GM21576 (cell line): ENCODE data around the gene IGF2BP1.

Experiments used
- ATAC-seq: cut with Tn5 transposase; IDR thresholded peaks from one replicate; pipeline ENCODE4 v1.9.1; 2021; ENCODE audit warnings: mild to moderate bottlenecking, moderate library complexity; ENCODE audit not compliant: unreplicated experiment

The IGF2BP1 gene

DNA sequence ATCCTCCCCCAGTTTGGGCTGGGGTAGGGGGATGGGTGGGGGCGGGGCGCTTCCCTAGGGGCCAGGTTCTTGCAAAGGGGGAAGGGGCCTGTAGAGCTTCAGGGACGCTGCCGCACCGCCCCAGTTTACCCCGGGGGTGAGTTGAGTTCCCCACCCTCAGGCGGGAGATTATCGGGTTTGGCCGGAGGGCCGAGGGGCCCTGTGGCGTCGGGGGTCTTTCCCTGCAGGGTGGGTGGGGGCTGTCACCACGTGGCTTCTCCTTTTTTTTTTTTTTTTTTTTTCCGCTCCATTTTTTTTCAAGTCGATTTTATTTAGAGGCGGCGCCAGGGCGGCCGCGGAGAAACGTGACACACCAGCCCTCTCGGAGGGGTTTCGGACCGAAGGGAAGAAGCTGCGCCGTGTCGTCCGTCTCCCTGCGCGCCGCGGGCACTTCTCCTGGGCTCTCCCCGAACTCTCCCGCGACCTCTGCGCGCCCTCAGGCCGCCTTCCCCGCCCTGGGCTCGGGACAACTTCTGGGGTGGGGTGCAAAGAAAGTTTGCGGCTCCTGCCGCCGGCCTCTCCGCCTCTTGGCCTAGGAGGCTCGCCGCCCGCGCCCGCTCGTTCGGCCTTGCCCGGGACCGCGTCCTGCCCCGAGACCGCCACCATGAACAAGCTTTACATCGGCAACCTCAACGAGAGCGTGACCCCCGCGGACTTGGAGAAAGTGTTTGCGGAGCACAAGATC lies at the start of gene IGF2BP1:
Gene IGF2BP1 (plus strand): TSS at position 283 of the 724 bp plus-strand sequence. CDS start 361 bp downstream, at position 644.
- ATAC-seq, result no peak

GRCh38 chr17:48951572-48951971 lies 45.6 kb upstream of the IGF2BP1 start:
- ATAC-seq, result no peak

GRCh38 chr17:48952904-48953303 lies 44.3 kb upstream of the IGF2BP1 start:
- ATAC-seq, result no peak

GRCh38 chr17:48954300-48954755 lies 42.9 kb upstream of the IGF2BP1 start:
- no peak for ATAC-seq

DNA sequence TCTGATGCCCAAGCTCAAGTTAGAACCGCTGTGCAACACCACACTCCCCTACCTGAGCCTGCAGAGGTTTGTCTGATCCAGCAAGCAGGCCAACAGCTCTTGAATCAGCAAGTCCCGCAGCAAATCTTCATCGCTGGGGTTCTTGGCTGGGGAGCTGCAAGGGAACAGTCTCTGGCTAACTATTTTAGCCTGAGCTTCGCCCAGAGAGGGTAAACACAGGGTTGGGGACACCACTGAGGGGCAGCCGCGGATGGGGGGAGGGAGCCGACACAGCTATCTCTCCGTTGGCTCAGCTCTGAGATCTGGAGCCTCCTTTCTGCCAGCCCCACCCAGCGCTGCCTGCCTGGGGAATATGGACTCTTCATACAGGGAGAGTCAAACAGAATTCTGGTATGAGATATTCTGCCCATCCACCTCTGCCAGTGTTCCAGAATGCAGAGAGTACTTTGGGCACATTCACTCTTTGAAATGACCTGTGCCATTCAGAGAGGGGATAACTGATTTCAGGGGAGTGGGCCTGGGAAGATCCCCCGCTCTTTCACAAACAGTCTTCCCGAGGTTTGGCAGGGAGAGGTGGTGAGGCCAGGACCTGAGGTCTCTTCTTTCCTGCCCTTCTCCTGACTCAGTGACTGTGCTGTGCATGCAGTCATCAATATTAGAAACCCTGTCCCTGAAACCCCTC lies 36.2 kb upstream of the IGF2BP1 start:
- ATAC-seq, result no peak

DNA sequence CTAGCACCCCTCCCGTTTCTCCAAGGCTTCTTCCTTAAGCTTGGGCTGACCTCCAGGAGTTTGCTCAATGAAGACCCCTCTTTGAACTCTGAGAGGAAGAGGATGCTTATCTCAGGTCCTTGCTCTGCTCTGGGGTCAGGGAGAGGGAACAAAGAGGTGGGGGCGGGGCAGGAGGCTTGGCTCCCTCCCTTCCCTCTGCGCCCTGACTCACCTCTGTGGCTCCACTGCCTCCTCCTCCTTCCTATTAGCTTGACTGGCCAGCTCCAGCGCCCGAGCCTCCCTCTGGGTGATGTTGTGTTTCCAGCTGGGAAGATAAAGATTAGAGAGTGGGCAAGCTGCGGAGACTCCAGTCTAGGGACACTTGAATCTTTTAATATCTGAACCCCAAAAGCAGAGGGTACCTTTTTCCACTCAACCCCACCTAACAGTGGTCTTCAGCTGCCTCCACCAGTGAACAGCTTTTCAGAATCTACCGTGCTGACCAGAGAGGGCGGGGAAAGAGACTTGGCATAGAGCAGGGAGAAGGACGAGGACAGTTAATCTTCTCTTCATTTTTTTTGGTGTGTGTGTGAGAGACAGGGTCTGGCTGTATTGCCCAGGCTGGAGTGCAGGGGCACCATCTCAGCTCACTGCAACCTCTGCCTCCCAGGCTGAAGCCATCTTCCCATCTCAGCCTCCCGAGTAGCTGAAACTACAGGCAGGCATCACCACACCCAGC lies 35.5 kb upstream of the IGF2BP1 start:
- no peak for ATAC-seq

- no peak for ATAC-seq
Measured at GRCh38 chr17:48970224-48970623, 27.0 kb upstream of the IGF2BP1 start.

DNA sequence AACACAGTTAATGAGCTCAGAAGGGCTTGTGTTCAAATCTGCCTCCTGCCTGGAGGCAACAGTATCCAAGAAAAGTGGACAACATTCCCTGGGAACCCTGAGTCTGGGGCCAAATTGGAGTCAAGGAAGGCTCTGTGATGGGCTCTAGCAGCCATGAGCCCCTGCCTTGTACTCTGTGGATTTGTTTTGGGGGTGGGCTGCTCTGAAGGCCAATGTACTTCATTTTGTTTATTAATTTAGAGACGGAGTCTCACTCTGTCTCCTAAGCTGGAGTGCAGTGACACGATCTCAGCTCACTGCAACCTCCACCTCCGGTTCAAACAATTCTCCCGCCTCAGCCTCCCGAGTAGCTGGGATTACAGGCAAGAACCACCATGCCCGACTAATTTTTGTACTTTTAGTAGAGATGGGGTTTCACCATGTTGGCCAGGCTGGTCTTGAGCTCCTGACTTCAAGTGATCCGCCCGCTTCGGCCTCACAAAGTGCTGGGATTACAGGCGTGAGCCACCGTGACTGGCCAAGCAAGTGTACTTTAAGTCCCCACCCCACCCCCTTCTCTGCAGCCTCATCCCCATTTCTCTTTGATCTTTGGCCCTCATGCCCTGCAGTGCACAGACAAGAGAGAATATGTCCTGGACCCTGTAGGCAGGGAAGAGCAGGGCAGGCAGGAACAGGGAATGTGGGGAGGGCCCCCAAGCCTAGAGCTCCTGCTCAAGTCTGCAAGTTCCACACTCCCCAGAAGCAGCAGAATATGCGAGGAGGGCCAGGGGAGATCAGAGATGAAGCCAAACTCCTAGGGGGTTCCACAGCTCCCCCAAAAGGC lies 26.1 kb upstream of the IGF2BP1 start:
- ATAC-seq, result no peak

GRCh38 chr17:48972749-48973097 lies 24.5 kb upstream of the IGF2BP1 start:
- ATAC-seq, result no peak

GRCh38 chr17:48973806-48974205 lies 23.4 kb upstream of the IGF2BP1 start:
- no peak for ATAC-seq

DNA sequence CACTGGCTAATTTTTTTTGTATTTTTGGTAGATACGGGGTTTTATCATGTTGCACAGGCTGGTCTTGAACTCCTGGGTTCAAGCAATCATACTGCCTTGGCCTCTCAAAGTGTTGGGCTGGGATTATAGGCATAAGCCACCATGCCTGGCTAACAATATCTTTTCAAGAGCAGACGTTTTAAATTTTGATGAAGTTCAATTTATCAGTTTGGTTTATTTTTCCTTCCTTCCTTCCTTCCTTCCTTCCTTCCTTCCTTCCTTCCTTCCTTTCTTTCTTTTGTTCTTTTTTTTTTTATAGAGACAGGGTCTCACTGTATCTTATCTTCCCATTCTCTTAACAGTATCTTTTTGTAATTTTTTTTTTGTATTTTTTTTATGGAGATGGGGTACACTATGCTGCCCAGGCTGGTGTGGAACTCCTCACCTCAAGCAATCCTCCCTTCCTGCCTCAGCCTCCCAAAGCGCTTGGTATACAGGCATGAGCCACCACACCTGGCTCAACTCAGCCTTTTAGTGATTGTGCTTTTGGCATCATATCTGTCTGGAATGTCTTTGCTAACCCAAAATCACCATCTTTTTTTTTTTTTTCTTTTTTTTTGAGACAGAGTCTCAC lies 15.2 kb upstream of the IGF2BP1 start:
- no peak for ATAC-seq

DNA sequence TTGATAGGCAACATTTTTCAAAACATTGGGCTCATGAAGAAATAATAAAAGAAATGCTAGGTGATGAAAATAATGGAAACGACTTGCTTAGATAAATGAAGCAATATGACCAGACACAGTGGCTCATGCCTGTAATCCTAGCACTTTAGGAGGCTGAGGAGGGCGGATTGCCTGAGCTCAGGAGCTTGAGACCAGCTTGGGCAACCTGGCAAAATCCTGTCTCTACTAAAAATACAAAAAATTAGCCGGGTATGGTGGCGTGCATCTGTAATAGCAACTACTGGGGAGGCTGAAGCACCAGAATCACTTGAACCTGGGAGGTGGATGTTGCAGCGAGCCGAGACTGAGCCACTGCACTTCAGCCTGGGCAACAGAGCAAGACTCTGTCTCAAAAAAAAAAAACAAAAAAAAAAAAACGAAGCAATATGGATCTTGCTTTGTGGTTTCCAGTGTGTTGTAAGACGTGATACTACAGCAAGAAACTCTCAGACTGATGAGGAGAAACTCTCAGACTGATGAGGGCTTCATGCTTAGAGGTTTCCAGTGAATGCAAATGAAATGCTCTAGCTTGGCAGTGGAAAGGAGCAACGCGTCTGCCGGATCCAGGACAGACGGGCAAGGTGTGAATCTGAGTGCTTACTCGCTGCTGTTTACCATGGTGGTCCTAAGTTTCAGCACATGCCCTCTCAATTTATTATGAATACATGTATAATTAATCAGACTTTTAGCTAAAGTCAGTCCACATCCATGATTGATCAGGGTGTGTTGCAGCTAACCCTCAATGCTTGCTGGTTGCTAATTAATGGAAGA lies 11.5 kb upstream of the IGF2BP1 start:
- ATAC-seq, result no peak

- ATAC-seq, result no peak
Measured at GRCh38 chr17:48989100-48989499, 8.1 kb upstream of the IGF2BP1 start.

GRCh38 chr17:48990882-48991357 lies 6.3 kb upstream of the IGF2BP1 start:
- ATAC-seq, result no peak

DNA sequence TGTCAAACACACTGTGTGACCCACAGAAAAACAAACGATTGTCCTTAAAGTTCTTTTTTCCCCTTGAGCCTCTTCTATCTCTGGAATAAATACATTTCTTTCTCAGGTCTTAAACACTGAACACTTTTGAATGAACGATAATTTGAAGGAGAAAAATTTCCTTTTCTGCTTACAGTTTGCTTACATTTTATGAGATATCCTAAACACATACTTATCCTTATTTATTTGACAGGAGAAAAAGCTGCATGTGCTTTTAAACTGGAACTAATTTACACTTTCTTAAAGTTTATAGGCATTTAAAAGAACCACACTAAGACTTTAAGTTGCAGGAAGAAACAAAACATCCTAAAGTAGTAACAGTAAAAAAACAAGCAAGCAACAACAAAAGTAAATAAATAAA lies 4.7 kb upstream of the IGF2BP1 start:
- no peak for ATAC-seq

GRCh38 chr17:48993305-48993704 lies 3.9 kb upstream of the IGF2BP1 start:
- no peak for ATAC-seq

- ATAC-seq, result no peak
Measured at GRCh38 chr17:48993951-48994350, 3.2 kb upstream of the IGF2BP1 start.

- no peak for ATAC-seq
Measured at GRCh38 chr17:48994549-48995303, 2.5 kb upstream of the IGF2BP1 start.
